ENCODE results near the gene SEMA3G. TPM values are rescaled to one million over a fixed set of nuclear protein-coding genes. Genes with fewer than 3 reads are reported as not detected.

The SEMA3G gene
- polyA plus RNA-seq, 1 experiment = not detected

- ChIA-PET CTCF (no interaction called here), POLR2A (no interaction called here)
- Histone ChIP-seq H3K36me3 (ENCODE audit: control insufficient read depth, insufficient read depth, low read length) (peaks cover 3% of the 10 kb centered on the region), H3K27me3 (ENCODE audit: control insufficient read depth, insufficient read depth, low read length) (no peaks in the 10 kb centered on the region), H3K4me3 (ENCODE audit: low read depth, low read length) (no peak overlapping the region)
- no peak for DNase-seq (ENCODE audit: low read depth)
- TF ChIP-seq CTCF (IDR thresholded peaks at IDR 0.05; ENCODE audit: insufficient read depth, low read depth, low read length) = no peak
Observed at GRCh38 chr3:52396011-52396906, 48.6 kb downstream of the SEMA3G start.

GRCh38 chr3:52395503-52395865, 49.4 kb downstream of the SEMA3G start:
- POLR2A ChIA-PET = no interaction called here
- CTCF ChIA-PET = interaction anchor here (0.9 to 1.6 kb wide), 2 partner anchors 10 to 175 kb away, joined by 4 read pairs; no protein-coding TSS in a partner anchor
- Histone ChIP-seq H3K4me3 (ENCODE audit: low read depth, low read length) (no peak overlapping the region), H3K36me3 (ENCODE audit: control insufficient read depth, insufficient read depth, low read length) (no peaks in the 10 kb centered on the region; the same call in none of the 2 replicates), H3K27me3 (ENCODE audit: control insufficient read depth, insufficient read depth, low read length) (no peaks in the 10 kb centered on the region)
- no peak for TF ChIP-seq CTCF (IDR thresholded peaks at IDR 0.05; ENCODE audit: insufficient read depth, low read depth, low read length)
- no peak for DNase-seq (ENCODE audit: low read depth)

- ChIA-PET POLR2A (no interaction called here), CTCF (interaction anchor here (0.9 to 1.6 kb wide), 2 partner anchors 10 to 174 kb away, joined by 4 read pairs; no protein-coding TSS in a partner anchor)
- Histone ChIP-seq H3K4me3 (ENCODE audit: low read depth, low read length) (no peak overlapping the region), H3K27me3 (ENCODE audit: control insufficient read depth, insufficient read depth, low read length) (no peaks in the 10 kb centered on the region), H3K36me3 (ENCODE audit: control insufficient read depth, insufficient read depth, low read length) (no peaks in the 10 kb centered on the region; the same call in 1 of the 2 replicates)
- no peak for DNase-seq (ENCODE audit: low read depth)
- TF ChIP-seq CTCF (IDR thresholded peaks at IDR 0.05; ENCODE audit: insufficient read depth, low read depth, low read length) = no peak
Observed at GRCh38 chr3:52394751-52395502, 50.0 kb downstream of the SEMA3G start.

- DNase-seq (ENCODE audit: low read depth) = no peak
- no peak overlapping the region for H3K4me3 ChIP-seq (ENCODE audit: low read depth, low read length)
- H3K36me3 ChIP-seq (ENCODE audit: control insufficient read depth, insufficient read depth, low read length) = no peaks in the 10 kb centered on the region
- POLR2A ChIA-PET = no interaction called here
- CTCF ChIA-PET = interaction anchor here (1.6 kb wide), 1 partner anchor 173 kb away, joined by 4 read pairs; no protein-coding TSS in a partner anchor
- TF ChIP-seq CTCF (IDR thresholded peaks at IDR 0.05; ENCODE audit: insufficient read depth, low read depth, low read length) = no peak
- H3K27me3 ChIP-seq (ENCODE audit: control insufficient read depth, insufficient read depth, low read length) = no peaks in the 10 kb centered on the region
Observed at GRCh38 chr3:52393959-52394670, 50.8 kb downstream of the SEMA3G start.

Measured in BJ (cell line).